Activated naive CD4-positive, alpha-beta T cell treated with anti-CD3 and anti-CD28 coated beads, Interleukin-2, amount 50 U/mL, for 16 hours (primary cell): Measurements from ENCODE around the gene KLHL29.

Experiments
- DNase-seq: peaks from one replicate; pipeline ENCODE4 v3.0.0-alpha.2; 2020

KLHL29 gene

GRCh38 chr2:23518481-23519333 lies 133.7 kb downstream of the KLHL29 start:
- no peak for DNase-seq

- no peak for DNase-seq
Measured at GRCh38 chr2:23519334-23519651, 134.3 kb downstream of the KLHL29 start.

- DNase-seq, result no peak
Measured at GRCh38 chr2:23520256-23520655, 135.3 kb downstream of the KLHL29 start.

GRCh38 chr2:23521060-23521459 lies 136.1 kb downstream of the KLHL29 start:
- DNase-seq, result no peak

- no peak for DNase-seq
Measured at GRCh38 chr2:23522726-23523372, 137.9 kb downstream of the KLHL29 start.

GRCh38 chr2:23523373-23524260 lies 138.6 kb downstream of the KLHL29 start:
- DNase-seq, result no peak

GRCh38 chr2:23524261-23524706 lies 139.3 kb downstream of the KLHL29 start:
- no peak for DNase-seq

- DNase-seq, result no peak
Measured at GRCh38 chr2:23525137-23525765, 140.3 kb downstream of the KLHL29 start.

GRCh38 chr2:23526114-23526513 lies 141.1 kb downstream of the KLHL29 start:
- peak; percentile 54 for DNase-seq

GRCh38 chr2:23526835-23527790 lies 142.1 kb downstream of the KLHL29 start:
- no peak for DNase-seq

GRCh38 chr2:23528171-23528570 lies 143.2 kb downstream of the KLHL29 start:
- no peak for DNase-seq

- DNase-seq, result no peak
Measured at GRCh38 chr2:23528690-23529089, 143.7 kb downstream of the KLHL29 start.

- no peak for DNase-seq
Measured at GRCh38 chr2:23529659-23530058, 144.7 kb downstream of the KLHL29 start.

GRCh38 chr2:23530206-23530908 lies 145.4 kb downstream of the KLHL29 start:
- no peak for DNase-seq

- no peak for DNase-seq
Measured at GRCh38 chr2:23530909-23531276, 145.9 kb downstream of the KLHL29 start.

- DNase-seq, result no peak
Measured at GRCh38 chr2:23531280-23531679, 146.3 kb downstream of the KLHL29 start.

GRCh38 chr2:23531881-23532280 lies 146.9 kb downstream of the KLHL29 start:
- DNase-seq, result no peak

- peak; percentile 50 for DNase-seq
Measured at GRCh38 chr2:23532391-23533337, 147.7 kb downstream of the KLHL29 start.

- DNase-seq, result no peak
Measured at GRCh38 chr2:23533338-23533695, 148.3 kb downstream of the KLHL29 start.

- DNase-seq, result no peak
Measured at GRCh38 chr2:23534771-23535170, 149.8 kb downstream of the KLHL29 start.
